Measurements from ENCODE around the gene PIWIL1.

Gene PIWIL1

DNA sequence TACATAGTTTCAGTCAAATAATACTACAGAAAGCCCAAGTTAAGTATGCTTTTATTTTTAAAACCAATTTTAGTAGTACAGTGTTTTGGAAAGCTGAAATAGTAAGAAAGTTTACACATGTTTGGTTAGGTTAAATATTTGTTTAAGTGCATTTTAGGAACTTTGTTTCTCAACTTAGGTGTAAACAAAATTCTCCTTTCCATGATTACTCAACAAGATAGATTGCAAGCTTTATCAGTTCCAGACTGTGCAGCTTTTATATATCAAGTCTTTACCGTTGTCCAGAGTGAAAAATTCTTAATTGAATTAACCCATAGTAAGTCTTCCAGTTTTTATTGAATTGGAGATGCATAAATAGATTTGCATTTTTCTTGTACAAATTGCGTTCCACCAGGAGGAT is 45.1 kb downstream of the PIWIL1 start:
- no peak for DNase-seq

DNA sequence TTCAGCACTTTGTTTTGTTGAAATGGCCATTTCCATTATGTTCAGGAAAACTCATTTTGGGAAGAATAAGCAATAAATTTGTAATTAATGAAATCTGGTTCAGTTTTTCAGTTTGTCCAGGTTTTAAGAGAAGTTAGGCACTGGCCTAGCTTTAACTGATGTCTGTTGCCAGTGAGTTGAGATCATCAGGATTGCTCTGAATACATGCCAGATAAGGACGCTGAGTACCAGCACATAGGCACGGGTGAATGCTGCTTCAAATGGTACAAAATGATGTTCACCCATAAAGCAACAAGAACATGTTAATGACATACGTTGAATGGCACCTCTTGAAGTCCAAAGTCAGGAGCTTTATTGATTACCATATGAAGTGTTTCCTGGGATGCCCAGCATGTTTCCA is 46.5 kb downstream of the PIWIL1 start:
- no peak for DNase-seq

DNA sequence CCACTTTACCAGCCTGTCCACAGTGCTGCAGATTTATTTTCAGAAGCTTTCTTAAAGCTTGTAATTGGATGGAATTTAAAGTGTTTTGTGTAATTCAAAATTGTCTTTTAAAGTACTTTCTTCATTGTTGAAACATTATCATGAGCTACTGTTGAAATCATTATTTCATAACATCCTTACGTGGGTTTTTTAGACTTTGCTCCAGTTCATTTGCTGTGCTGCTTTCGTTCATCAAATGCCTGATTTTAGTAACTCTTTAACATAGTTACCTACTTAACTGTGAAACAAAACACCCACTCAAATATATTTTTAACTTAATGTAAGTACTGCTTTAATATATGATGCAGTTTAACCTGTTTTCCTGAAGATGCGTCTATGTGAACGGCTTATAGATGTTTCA is 47.5 kb downstream of the PIWIL1 start:
- DNase-seq, result no peak

DNA sequence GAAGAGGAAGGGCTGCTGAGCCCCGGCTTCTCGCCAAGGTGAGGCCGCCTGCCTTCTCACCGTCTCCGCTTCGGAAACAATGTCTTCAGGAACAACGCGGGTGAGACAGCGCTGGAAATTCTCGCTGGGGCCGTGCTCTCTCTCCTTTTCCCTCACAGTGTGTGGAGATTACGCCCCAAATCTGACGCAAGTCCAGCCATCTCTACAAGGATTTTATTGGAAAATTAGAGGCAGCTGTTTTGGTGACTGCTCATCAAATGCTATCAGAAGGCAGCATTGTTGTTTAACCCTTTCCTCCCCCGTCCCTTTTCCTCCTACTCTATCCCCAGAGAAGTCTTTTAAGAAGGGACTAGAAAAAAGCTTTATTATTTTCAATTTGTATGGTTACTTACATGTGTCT is 53.5 kb downstream of the PIWIL1 start:
- DNase-seq, result no peak

DNA sequence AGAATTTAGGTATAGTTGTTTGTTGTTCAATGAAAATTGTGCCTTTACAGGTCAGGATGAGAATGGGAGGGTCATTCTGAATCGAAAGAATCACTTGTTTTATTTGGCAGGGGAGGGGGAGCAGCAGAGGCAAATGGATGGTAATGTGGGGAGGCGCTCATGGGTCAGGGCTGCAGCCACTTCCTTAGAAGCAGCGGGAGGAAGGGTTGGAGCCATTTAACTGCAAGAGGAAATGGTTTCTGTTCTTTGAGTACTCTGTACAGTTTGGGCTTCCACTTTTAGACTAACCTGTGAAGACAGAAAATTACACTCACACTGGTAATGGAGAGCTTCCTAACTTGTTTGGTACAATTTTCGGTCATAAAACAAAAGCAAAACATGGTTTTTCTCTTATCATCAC is 57.2 kb downstream of the PIWIL1 start:
- DNase-seq, result no peak

DNA sequence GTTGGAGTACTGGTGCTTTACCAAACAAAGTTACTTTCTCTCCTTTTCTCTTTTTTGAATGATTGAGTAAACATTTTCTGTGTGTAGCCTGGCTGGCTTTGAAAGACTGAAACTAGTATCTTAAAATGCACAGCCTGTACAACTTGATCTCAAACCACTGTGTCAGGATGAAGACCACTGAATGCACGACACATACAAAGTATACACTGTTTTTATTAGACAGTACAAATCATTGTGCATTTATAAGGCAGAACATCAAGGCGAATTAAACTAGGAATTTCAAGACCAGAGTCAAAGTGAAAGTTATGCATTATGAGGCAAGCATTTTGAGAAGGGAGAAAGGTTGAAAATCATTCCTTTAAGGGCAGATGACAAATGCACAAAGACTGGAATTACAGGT is 59.0 kb downstream of the PIWIL1 start:
- DNase-seq, result no peak

DNA sequence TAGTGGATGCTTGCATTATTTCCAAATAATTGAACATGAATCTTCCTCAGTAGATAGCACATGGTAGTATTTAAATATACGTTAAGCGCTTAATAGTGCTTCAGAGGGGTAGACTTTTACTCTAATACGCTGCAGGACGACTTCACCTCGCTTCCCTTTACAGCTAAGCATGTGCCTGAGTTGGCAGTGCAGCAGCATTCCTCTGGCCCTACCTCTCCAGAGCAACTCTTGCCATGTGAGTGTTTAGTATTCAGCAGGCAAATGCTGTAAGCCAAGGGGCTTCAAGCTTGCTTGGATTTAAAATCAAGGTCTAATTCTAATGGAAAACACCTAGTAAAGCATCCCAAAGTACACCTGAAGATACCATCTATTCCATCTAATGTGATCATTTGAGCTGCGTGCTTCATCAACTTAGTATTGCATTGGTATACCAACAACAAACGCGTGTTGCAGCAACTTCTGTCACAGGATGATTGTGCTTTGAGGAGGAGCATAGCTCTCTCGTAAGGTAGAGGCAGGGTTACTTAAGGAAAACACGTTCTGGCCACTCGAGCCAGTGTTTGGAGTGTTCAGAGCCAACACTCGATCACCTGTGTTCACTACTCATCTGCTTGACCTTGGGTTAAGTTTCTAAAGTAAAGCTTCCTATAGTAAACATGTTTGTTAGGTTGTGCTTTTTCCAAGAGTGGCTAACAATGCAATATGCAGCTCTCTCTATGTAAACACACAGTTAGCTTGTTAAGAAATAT is 60.6 kb downstream of the PIWIL1 start:
- DNase-seq, result peak; percentile 77

DNA sequence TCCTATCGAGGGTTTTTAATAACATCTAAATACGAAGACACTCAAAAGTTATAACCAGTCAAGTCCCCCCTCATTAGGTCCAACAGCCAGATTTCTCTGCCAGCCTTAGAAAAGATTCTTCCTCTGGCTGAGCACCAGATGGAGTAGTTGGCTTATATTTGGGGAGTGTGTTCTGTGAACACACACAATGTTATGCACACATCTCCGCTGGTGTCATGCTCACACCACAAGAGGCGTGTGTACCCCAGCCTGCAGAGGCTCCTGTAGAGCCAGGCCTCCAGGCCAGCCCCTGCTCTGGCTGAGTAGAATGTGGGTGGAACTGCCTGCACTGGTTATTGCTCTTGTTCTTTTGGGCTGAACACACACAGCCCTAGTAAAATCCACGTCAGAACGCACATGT is 64.0 kb downstream of the PIWIL1 start:
- DNase-seq, result peak; percentile 41

DNA sequence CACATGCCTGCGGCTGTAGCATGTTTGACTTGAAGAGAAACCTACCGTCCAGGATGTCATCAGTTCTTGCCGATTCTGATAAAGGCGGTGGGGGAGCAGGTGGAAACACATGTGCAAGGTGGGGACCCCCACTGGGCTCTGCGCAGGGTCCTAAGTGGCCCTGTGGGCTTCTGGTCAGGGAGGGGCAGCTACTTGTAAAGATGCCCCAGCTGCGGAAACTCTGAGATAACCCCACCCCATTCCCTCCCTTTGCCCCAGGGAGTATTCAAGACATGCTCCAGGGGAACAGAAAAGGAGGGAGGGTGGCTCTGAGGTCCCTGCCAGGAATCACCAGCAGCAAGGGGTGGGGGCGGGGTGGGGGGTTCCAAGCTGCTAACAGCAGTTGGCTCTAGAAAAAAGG is 67.6 kb downstream of the PIWIL1 start:
- no peak for DNase-seq

DNA sequence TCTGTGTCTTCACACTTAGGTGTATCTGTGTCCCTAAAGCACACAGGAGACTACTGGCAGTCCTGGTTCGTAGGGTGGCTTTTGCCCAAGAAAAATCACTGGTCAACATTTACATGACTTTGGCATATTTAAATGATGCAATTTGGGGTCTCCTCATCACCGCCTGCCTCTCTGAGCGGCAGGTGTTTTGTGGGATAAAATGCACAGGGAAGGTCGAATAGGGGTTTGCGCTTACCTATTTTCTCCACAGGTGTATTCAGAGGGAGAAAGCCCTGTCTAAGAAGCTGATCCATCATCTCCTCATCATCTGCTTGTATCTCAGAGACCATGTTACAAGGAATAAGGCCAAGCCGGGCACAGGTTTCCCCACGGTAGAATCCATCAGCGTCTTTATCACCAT is 74.7 kb downstream of the PIWIL1 start:
- no peak for DNase-seq

DNA sequence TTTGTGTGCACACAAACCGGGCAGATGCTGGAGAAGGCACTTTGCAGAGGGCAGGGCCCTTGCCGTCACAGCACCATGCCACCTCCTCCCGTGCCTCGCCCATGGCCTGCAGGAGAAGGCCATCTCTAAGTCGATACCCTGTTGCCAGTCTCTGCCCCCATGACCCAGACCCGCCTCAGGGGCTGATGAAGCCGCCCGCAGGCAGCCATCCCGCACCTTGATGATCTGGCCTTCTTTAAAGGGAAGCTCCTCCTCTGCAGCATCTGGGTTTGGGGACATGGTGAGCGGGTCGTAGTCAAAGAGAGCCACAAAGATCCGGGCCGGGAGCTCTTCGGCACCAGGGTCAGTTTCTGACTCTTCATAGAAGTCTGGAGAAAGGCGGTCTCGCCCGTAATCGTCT is 76.2 kb downstream of the PIWIL1 start:
- no peak for DNase-seq

DNA sequence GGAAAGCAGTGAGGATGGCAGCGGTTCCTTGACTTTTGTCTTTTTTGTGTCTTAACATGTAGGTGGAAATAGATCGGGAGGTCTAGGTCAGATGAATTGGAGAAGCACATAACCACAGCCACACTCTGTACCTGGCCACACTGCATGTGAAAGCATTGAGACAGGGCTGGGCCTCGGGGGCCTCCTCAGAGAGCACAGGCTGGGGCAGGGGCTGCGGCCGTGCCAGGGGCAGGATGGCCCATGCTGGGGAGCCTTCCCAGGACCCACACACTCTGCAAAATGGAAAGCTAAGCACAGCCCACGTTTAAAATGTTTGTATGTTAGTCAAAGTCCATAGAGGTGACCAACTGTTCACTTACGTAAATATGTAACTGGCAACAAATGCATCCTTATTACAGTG is 76.7 kb downstream of the PIWIL1 start:
- no peak for DNase-seq

DNA sequence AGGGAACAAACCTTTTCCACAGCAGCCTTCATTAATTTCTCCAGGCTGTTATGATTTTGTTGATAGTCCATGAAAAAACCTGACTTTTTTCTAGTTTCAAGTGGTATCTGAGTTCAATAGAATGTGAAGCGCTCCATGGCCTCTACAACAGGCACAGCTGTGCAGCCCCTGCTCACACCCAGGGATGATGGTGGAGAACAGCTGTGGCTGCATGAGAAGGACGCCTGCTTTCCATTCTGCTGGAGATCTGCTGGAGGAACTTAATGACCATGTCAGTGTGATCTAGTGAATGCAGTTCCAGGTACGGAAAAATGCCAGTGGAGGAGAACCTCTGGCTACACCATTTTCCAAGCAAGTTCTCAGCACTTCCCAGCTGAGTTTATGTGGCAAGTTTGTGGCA is 80.6 kb downstream of the PIWIL1 start:
- no peak for DNase-seq

DNA sequence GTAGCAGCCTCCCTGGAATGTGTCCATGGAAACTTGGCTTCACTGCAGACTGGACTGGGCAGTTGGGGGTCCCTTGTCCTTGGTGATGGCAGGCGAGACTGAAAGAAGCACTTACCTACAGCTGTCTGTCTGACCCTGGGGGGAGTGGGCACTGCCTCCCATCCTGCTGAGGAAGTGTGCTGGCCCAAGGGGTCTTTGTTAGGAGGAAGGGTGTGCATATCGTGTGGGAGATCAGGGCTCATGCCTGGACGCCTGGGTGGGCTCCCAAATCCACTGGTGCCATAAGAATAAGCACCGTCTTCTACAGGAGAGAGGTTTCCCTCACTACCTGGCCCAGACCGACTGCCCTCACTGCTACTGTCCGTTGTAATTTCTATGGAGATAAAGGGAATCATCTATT is 81.4 kb downstream of the PIWIL1 start:
- DNase-seq, result no peak

DNA sequence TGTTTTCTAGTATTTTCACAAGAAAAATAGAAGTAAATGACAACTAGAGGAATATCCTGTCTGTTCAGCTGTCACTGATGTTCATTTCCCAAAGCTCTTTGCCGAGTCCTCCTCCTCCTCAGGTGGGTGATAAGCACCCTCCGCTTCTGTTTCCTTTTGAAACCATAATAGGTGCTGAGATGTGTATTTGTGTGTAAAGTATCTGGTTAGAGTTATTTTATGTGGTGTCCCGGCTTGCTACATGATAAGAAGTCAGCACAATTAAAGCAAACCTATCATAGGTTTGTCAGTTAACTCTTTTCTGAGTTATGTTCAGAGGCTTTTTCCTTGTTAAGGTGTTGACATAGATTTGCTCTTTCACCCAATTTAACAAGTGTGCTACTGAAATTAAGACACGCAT is 82.4 kb downstream of the PIWIL1 start:
- DNase-seq, result no peak

DNA sequence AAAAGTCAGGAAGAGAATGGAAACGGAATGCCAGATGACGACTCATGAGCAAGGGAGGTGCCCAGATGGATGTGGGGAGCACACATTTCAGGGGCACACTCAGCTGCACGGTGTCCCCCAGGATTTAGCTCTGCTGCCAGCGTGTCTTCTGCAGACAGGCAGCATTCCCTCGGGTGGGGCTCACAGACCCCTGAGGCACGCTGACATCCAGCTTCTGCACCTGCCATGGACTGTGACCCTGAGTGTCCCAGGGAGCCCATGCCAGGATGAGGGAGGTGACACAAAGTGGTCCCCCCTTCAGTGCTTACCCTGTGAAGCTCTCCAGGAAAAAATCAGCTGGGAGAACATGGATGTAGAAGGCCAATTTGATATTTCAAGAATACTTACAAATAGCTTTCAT is 84.2 kb downstream of the PIWIL1 start:
- DNase-seq, result no peak

All from NCI-H510A treated with DMSO at 0.1 percent for 48 hours (cell line).